Neuronal stem cell (in vitro differentiated cells): ENCODE results near the gene ANXA4.
A peak's percentile ranks its signal among the peaks of the same experiment; 100 is the strongest.

Experiments
- DNase-seq: peaks from one replicate; pipeline ENCODE4 v3.0.0-alpha.2; 2013; ENCODE audit warnings: low spot score
- H2AFZ ChIP-seq: one replicate; pipeline ENCODE4 v1.6.1; 2013; ENCODE audit warnings: mild to moderate bottlenecking, low read length, inconsistent platforms
- H2AK5ac ChIP-seq: 2 replicates; pipeline ENCODE4 v1.6.1; 2013; ENCODE audit warnings: low read depth, mild to moderate bottlenecking, inconsistent platforms, low read length, moderate library complexity, mixed read lengths
- H2BK120ac ChIP-seq: 2 replicates; pipeline ENCODE4 v1.6.1; 2013; ENCODE audit warnings: low read depth, mild to moderate bottlenecking, inconsistent platforms, low read length, moderate library complexity, mixed read lengths
- H2BK12ac ChIP-seq: one replicate; pipeline ENCODE4 v1.6.1; 2013; ENCODE audit warnings: low read length, inconsistent platforms
- H2BK15ac ChIP-seq: 2 replicates; pipeline ENCODE4 v1.6.1; 2013; ENCODE audit warnings: mild to moderate bottlenecking, low read length, inconsistent platforms, mixed read lengths
- H2BK5ac ChIP-seq: one replicate; pipeline ENCODE4 v1.6.1; 2013; ENCODE audit warnings: inconsistent platforms, mild to moderate bottlenecking, low read length, moderate library complexity
- H3K14ac ChIP-seq: one replicate; pipeline ENCODE4 v1.6.1; 2013; ENCODE audit warnings: low read length, inconsistent platforms
- H3K18ac ChIP-seq: 2 replicates; pipeline ENCODE4 v1.6.1; 2013; ENCODE audit warnings: low read length, inconsistent platforms
- H3K23ac ChIP-seq: 2 replicates; pipeline ENCODE4 v1.6.1; 2013; ENCODE audit warnings: low read depth, mild to moderate bottlenecking, mixed read lengths, low read length, inconsistent platforms; ENCODE audit not compliant: poor library complexity
- H3K27ac ChIP-seq: replicated peaks from 3 replicates; pipeline ENCODE4 v1.5.1; 2013; ENCODE audit warnings: low read length, inconsistent platforms
- H3K27me3 ChIP-seq, 3 experiments: 2 replicates each; pipeline ENCODE4 v1.6.1; 2013; ENCODE audit warnings: low read length in 3 of 3, mild to moderate bottlenecking in 2 of 3, inconsistent platforms in 1 of 3, low read depth in 1 of 3, mixed read lengths in 1 of 3, moderate library complexity in 1 of 3; ENCODE audit not compliant: control insufficient read depth in 3 of 3, insufficient read depth in 3 of 3
- H3K36me3 ChIP-seq, 2 donors: replicated peaks in 1 of 2; 2 replicates each; pipeline ENCODE4 v1.6.1; 2013; ENCODE audit warnings: low read length in 2 of 2; ENCODE audit not compliant: control insufficient read depth in 2 of 2, insufficient read depth in 2 of 2
- H3K4ac ChIP-seq: 2 replicates; pipeline ENCODE4 v1.6.1; 2013; ENCODE audit warnings: inconsistent platforms, mild to moderate bottlenecking, low read length, moderate library complexity
- H3K4me1 ChIP-seq, 2 donors: 1 replicate in 1 of 2; 2 replicates in 1 of 2; pipeline ENCODE4 v1.6.1; 2013; ENCODE audit warnings: low read length in 2 of 2, low read depth in 1 of 2; ENCODE audit not compliant: control insufficient read depth in 2 of 2, insufficient read depth in 1 of 2
- H3K4me2 ChIP-seq: one replicate; pipeline ENCODE4 v1.6.1; 2013; ENCODE audit warnings: mild to moderate bottlenecking, low read length, inconsistent platforms; ENCODE audit not compliant: insufficient read depth, poor library complexity, severe bottlenecking
- H3K4me3 ChIP-seq, 2 donors: 2 replicates each; pipeline ENCODE4 v1.5.1; 2013; ENCODE audit warnings: low read length in 2 of 2, mild to moderate bottlenecking in 2 of 2, inconsistent platforms in 1 of 2, moderate library complexity in 1 of 2
- H3K79me1 ChIP-seq: one replicate; pipeline ENCODE4 v1.6.1; 2013; ENCODE audit warnings: low read depth, mild to moderate bottlenecking, inconsistent platforms, low read length, moderate library complexity
- H3K9ac ChIP-seq: one replicate; pipeline ENCODE4 v1.6.1; 2013; ENCODE audit warnings: mild to moderate bottlenecking, low read depth, low read length, inconsistent platforms; ENCODE audit not compliant: poor library complexity
- H3K9me3 ChIP-seq, 2 donors: replicated peaks in 1 of 2; 2 replicates each; pipeline versions ENCODE3 to v1.6.1; 2013; ENCODE audit warnings: low read length in 2 of 2, mild to moderate bottlenecking in 2 of 2, inconsistent platforms in 1 of 2, low read depth in 1 of 2, mixed read lengths in 1 of 2, moderate library complexity in 1 of 2; ENCODE audit not compliant: control insufficient read depth in 2 of 2, insufficient read depth in 1 of 2
- H4K8ac ChIP-seq: one replicate; pipeline ENCODE4 v1.6.1; 2013; ENCODE audit warnings: low read depth, mild to moderate bottlenecking, inconsistent platforms, low read length, moderate library complexity
- H4K91ac ChIP-seq: one replicate; pipeline ENCODE4 v1.6.1; 2013; ENCODE audit warnings: low read length, low read depth, mild to moderate bottlenecking, inconsistent platforms; ENCODE audit not compliant: poor library complexity
- WGBS, 2 donors: extraction: QIAGEN DNeasy Blood & Tissue Kit; methylation state at CpG; one replicate each; pipeline ENCODE4 v1.1.7; 2013; ENCODE audit warnings: missing lambda C conversion rate in 2 of 2, mixed read lengths in 1 of 2; ENCODE audit not compliant: insufficient read length in 2 of 2, insufficient replicate concordance in 1 of 2; ENCODE audit errors: extremely low coverage in 2 of 2; 5-methylcytosine and 5-hydroxymethylcytosine counted together

Gene ANXA4

DNA sequence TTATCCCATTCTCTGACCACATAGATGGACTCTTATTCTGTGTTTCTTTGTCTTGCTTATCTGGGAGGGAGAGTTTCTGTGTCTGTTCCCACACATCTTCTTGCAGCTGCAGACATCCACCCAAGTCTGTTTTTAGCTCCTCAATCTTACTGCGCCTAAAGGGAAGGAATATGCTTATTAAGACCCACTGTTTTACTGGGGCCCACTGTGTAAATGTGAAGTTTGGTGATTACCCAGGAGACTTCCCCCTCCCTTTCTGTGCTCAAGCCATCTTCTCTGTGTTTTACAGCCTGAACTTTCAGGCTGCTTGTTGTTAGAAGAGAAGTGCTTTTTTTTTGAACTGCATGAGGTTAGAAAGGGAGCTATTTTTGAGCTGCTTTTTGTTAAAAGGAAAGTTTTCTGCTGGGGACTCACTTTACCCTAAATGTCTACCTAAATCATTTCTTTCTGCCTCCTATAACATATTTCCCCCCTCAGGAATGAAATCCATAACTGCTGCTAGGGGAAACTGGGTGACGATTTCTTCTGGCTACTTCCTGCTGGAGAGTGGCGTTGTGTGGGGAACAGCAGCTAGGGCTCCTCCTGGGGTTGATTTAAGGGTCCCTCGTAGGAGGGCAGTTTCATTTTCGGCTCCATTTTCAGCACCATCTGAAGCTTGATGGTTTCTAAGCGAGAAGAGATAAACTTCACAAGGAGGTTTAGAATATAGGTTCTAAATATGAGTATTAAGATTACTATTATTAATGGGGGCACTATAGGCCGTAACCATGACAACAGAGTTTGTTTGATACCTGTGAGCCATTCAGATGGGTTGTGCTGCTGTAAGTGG, 48.1 kb downstream of the ANXA4 start:
- H3K4ac ChIP-seq: no peak overlapping the region
- H3K27me3 ChIP-seq: peaks cover 0 to 7% (median 0%) of the 10 kb centered on the region in 3 experiments
- H3K4me3 ChIP-seq: no peak overlapping the region
- no peak overlapping the region for H2BK12ac ChIP-seq
- H3K9me3 ChIP-seq: no peaks in the 10 kb centered on the region
- DNase-seq: no peak
- H3K36me3 ChIP-seq: no peaks in the 10 kb centered on the region
- no peak overlapping the region for H2AK5ac ChIP-seq
- H3K18ac ChIP-seq: no peak overlapping the region
- no CpG with 5 or more reads among the region's 7 CpGs for WGBS, 2 donors
- no peak overlapping the region for H2BK5ac ChIP-seq
- no peak overlapping the region for H2BK15ac ChIP-seq
- H3K27ac ChIP-seq: no peak overlapping the region
- H3K23ac ChIP-seq: no peak overlapping the region
- H3K4me1 ChIP-seq: peaks cover 6 to 18% of the 10 kb centered on the region in 2 donors
- no peaks in the 10 kb centered on the region for H3K79me1 ChIP-seq
- H3K14ac ChIP-seq: no peak overlapping the region
- H3K9ac ChIP-seq: no peak overlapping the region
- no peak overlapping the region for H4K8ac ChIP-seq
- peak overlapping the region; percentile 78 for H2AFZ ChIP-seq
- H4K91ac ChIP-seq: no peak overlapping the region
- H3K4me2 ChIP-seq: no peak overlapping the region
- H2BK120ac ChIP-seq: no peak overlapping the region

DNA sequence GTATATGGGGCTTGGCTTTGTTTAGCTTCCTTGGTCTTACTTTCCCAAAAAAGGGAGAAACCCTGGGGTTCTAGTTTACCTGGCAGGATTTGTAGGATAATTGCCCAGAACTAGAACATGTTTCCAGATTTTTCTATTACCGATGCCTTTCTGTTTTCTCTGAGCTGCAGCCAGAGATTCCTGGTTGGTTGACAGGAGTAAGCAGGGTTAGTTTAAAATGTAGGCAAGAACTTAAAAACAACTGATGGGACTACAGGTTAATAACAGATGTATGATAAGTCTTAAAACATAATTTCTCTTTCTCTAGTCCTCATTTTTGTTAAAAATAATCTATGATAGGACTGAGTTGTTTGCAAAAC, 48.6 kb downstream of the ANXA4 start:
- Histone ChIP-seq H3K23ac (no peak overlapping the region), H3K4me2 (no peak overlapping the region), H3K4me1 (peaks cover 6 to 18% of the 10 kb centered on the region in 2 donors), H3K9ac (no peak overlapping the region), H2BK15ac (no peak overlapping the region), H3K36me3 (no peaks in the 10 kb centered on the region), H4K91ac (no peak overlapping the region), H3K27me3 (peaks cover 0 to 12% (median 0%) of the 10 kb centered on the region in 3 experiments), H2AK5ac (no peak overlapping the region), H3K4me3 (no peak overlapping the region), H4K8ac (no peak overlapping the region), H3K18ac (no peak overlapping the region), H3K9me3 (no peaks in the 10 kb centered on the region), H3K79me1 (no peaks in the 10 kb centered on the region), H3K4ac (no peak overlapping the region), H2BK12ac (no peak overlapping the region), H2BK5ac (no peak overlapping the region), H3K14ac (no peak overlapping the region), H2AFZ (no peak overlapping the region), H3K27ac (no peak overlapping the region), H2BK120ac (no peak overlapping the region)
- no CpG with 5 or more reads among the region's 1 CpG for WGBS, 2 donors
- no peak for DNase-seq

DNA sequence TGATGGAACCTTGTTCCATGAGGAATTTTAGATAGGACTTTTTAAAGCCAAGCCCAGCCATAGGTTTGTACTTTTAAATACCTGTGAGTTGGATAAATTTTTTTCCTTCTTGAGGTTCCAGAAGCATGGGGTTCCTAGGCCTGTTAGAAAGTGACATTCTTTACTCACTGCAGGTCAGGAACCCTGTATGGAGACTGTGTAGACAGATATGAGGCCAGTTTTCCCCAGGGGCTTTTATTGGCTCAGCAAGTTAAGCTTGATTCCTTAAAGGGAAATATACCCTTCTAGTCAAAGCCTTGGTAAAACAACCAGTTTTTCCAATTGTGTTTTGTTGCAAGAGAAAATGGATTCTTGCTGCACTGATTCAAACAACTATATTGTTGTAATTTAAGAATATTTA, 49.1 kb downstream of the ANXA4 start:
- H4K8ac ChIP-seq: no peak overlapping the region
- H2BK15ac ChIP-seq: no peak overlapping the region
- no peak overlapping the region for H3K27ac ChIP-seq
- no peak overlapping the region for H3K18ac ChIP-seq
- H3K4me1 ChIP-seq: peaks cover 6 to 18% of the 10 kb centered on the region in 2 donors
- peaks cover 0 to 10% (median 0%) of the 10 kb centered on the region in 3 experiments for H3K27me3 ChIP-seq
- DNase-seq: no peak
- no peak overlapping the region for H3K9ac ChIP-seq
- H3K14ac ChIP-seq: no peak overlapping the region
- H3K4me3 ChIP-seq: no peak overlapping the region
- H2AFZ ChIP-seq: no peak overlapping the region
- H3K4ac ChIP-seq: no peak overlapping the region
- H3K23ac ChIP-seq: no peak overlapping the region
- no peak overlapping the region for H2AK5ac ChIP-seq
- H2BK5ac ChIP-seq: no peak overlapping the region
- no peaks in the 10 kb centered on the region for H3K9me3 ChIP-seq
- no peak overlapping the region for H2BK12ac ChIP-seq
- no peak overlapping the region for H2BK120ac ChIP-seq
- no peaks in the 10 kb centered on the region for H3K79me1 ChIP-seq
- no peaks in the 10 kb centered on the region for H3K36me3 ChIP-seq
- H4K91ac ChIP-seq: no peak overlapping the region
- H3K4me2 ChIP-seq: no peak overlapping the region

- no peaks in the 10 kb centered on the region for H3K36me3 ChIP-seq
- H3K14ac ChIP-seq: no peak overlapping the region
- no peaks in the 10 kb centered on the region for H3K79me1 ChIP-seq
- no peak overlapping the region for H4K8ac ChIP-seq
- H3K4ac ChIP-seq: no peak overlapping the region
- no peak overlapping the region for H3K23ac ChIP-seq
- no peak overlapping the region for H3K18ac ChIP-seq
- no peak overlapping the region for H2AFZ ChIP-seq
- H2BK12ac ChIP-seq: no peak overlapping the region
- peaks cover 11 to 12% of the 10 kb centered on the region in 2 donors for H3K4me1 ChIP-seq
- no peak overlapping the region for H3K4me3 ChIP-seq
- H2BK120ac ChIP-seq: no peak overlapping the region
- no peak for DNase-seq
- H2BK5ac ChIP-seq: no peak overlapping the region
- H3K9ac ChIP-seq: no peak overlapping the region
- no peak overlapping the region for H3K4me2 ChIP-seq
- no peak overlapping the region for H4K91ac ChIP-seq
- no peak overlapping the region for H2BK15ac ChIP-seq
- no peaks in the 10 kb centered on the region for H3K9me3 ChIP-seq
- WGBS, 2 donors: no CpG with 5 or more reads among the region's 1 CpG
- H2AK5ac ChIP-seq: no peak overlapping the region
- no peak overlapping the region for H3K27ac ChIP-seq
- H3K27me3 ChIP-seq: peaks cover 0 to 26% (median 0%) of the 10 kb centered on the region in 3 experiments
Observed at GRCh38 chr2:69796174-69796573, 54.2 kb downstream of the ANXA4 start.
